Measurements from ENCODE around the gene CDK5R1.
"Not testable (repeated sequence)": the region's sequence is repeated elsewhere in the genome, so short reads cannot be mapped to it uniquely, and the experiment has no call there.

The CDK5R1 gene

DNA sequence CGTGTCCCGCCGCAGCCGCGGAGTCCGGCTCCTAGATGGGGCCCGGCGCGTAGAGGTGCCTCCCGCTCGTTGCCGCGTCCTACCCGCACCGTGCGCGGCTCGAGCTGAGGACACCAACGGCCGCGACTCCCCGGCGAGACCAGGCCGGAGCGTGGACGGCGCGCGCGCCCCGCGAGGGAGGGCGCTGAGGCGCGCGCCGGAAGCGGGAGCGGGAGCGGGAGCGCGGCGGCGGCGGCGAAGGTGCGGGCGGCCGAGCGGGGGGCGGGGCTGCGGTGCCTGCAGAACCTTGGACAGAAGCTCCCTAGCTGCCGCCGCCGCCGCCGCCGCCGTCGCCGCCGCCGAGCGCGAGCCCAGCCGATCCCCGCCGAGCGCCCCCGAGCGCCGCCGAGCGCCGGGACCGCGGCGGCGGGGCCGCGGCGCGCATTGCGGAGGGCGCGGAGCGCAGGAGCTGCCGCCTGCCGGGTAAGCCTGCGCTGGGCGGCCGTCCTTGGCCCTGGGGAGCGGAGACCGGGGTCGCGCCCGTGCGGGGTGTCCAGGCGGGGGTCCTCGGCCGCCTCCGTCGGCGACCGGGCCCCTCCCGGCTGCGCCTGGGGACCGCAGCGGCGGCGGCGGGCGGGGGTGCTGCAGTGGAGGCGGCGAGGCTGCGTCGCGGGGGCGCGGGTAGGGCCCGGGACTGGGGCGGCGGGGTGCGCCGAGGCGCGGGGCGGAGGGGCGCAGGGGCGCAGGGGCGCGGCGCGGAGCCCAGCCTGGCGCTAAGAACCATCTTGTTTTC is at the start of gene CDK5R1:
TSS of gene CDK5R1 (plus strand) at position 293 of the 772 bp plus-strand sequence. CDS start 628 bp downstream, outside the sequence.
- in situ Hi-C loops (cut with HindIII; ENCODE audit: low sequenced_read_pairs), result no loop called here

GRCh38 chr17:32440722-32441121 is 46.1 kb upstream of the CDK5R1 start:
- in situ Hi-C loops (cut with HindIII; ENCODE audit: low sequenced_read_pairs), result no loop called here

DNA sequence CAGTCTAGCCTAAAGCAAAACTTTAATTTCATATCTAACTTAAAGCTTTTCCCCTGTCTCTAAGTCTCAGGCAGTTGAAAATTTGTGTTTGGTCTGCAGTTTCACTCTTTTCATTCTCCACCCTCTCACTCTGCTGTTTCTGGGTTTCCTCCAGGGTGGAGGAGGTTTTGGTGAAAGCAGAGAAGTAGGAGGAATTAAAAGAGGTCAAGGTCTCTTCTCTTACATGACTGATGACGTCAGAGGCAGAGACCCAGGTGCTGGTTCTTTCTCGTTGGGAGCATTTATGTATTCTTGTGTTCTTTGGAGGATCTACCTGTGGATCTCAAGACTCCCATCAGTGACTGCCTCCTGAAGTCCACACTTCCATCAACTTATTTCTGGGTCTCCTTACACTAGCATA is 44.9 kb upstream of the CDK5R1 start:
- in situ Hi-C loops (cut with HindIII; ENCODE audit: low sequenced_read_pairs), result no loop called here

DNA sequence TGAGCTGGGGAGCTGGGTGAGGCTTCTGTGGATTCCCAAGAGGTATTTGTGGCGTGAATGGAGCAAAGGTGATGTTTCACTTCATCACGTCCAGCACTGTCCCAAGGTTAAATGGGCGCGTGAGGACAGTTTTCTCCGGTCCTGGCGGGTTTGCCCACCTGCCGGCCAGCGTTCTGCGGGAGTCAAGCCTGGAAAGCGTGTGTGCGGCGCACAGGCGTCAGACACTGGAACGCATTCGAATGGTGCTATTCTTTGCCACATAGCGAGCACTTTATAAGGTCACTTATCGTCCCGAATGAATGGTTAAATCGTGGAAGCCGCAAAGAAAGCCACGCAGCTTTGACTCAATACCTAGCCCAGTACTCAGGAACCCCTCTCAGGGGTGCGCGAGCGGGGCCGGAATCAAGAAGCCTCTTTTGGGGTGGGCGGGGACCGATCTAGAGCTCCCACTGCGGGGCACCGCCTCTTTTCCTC is 42.9 kb upstream of the CDK5R1 start:
- in situ Hi-C loops (cut with HindIII; ENCODE audit: low sequenced_read_pairs), result no loop called here

DNA sequence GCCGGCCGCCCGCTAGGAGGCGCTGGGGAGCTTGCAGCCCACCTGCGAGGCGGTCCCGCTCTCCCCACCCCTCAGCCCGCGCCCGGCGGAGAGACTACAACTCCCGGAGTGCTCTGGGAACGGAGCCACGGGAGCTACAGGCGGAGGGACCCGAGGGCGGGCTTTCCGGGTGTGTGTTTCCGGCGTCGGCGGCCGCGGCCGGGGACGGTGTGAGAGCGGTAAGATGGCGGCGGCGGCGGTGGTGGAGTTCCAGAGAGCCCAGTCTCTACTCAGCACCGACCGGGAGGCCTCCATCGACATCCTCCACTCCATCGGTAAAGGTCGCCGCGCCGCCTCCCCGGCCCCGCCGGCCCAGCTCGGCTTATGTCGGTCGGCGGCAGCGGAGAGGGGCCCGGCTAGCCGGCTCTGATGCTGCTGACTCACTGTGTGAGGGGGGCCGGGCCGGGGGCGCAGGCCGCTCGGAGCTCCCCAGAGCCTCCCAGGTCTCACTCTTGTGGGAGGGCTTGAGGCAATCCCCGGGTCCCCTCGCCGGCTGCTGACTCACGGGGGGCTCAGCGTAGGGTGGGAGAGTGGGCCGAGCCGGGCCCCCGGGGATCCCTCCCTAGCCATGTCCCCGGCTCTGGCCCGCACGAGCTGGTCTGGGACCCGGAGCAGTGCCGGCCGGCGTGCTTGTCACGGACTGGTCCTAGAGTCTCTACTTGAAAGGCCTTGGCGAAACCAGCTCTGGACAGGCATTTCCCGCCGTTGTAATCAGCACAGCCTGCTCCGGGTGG is 42.3 kb upstream of the CDK5R1 start, which contains the start of gene PSMD11:
TSS of gene PSMD11 (plus strand) at position 210 of the 773 bp plus-strand sequence. CDS start at position 224, 14 bp downstream.
- in situ Hi-C loops (cut with HindIII; ENCODE audit: low sequenced_read_pairs), result no loop called here

DNA sequence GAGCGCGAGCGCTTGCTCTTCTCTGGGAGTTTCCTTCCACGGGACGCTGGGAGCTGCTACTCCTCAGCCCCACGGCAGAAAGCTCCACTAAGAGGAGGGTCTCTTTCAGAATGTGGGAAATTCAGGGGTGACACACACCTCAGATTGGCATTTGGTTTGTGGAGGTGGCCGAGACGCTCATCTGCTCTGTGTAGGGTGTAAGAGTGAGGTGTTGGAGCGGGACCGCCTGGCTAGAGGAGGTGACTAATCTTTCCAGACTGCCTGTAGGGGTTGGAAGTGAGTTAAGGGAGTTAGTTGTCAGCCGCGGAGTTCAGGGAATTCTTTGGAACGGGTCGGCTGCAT is 41.7 kb upstream of the CDK5R1 start:
- in situ Hi-C loops (cut with HindIII; ENCODE audit: low sequenced_read_pairs), result no loop called here

- in situ Hi-C loops (cut with HindIII; ENCODE audit: low sequenced_read_pairs), result no loop called here
These were observed 41.3 kb upstream of the CDK5R1 start for GRCh38 chr17:32445497-32445896.

DNA sequence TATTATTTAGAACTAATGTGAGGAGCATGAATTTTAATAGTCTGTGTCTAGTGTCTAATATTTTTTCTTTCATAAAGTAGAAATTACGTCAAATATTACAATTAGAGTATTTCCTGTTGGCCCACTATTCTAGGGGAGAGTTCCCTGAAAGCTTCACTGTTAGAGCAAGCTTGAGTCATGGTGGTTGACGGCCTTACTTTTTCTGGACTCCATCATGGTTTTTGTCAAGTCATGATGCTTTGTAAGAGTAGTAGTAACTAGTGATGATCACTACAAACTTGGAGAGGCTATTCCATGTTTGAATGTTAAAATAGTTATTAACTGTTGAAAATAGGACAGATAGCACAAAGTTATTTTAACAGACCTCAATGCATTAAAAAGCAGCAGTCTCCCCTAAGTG is 40.8 kb upstream of the CDK5R1 start:
- in situ Hi-C loops (cut with HindIII; ENCODE audit: low sequenced_read_pairs), result no loop called here

DNA sequence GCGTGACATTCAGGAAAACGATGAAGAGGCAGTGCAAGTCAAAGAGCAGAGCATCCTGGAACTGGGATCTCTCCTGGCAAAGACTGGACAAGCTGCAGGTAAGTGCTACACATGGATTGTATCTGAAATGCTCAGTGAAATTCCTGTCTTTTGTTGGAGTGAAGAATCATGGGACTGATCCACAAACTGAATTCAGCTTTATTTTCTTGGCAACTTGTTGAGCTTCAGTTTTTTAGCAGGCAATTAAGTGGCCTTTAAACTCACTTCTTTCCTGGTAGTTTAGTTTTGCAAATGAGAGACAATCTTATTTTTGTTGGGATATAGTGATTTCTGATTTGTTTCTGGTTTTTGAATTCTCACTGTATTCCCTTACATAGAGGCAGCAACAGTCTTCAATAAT is 39.8 kb upstream of the CDK5R1 start:
- in situ Hi-C loops (cut with HindIII; ENCODE audit: low sequenced_read_pairs), result no loop called here

DNA sequence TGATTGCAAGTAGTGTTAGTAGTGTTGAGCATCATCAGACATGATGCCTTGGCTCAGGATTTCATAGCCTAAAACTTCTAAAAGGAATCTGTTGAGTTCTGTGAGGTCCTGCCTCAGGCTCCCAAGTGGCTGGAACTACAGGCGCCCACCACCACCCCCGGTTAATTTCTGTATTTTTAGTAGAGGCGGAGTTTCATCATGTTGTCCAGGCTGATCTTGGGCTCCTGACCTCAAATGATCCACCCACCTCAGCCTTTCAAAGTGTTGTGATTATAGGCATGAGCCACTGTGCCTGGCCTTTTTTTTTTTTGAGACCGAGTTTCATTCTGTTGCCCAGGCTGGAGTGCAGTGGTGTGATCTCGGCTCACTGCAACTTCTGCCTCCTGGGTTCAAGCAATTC is 36.8 kb upstream of the CDK5R1 start:
- in situ Hi-C loops (cut with HindIII; ENCODE audit: low sequenced_read_pairs), result no loop called here

DNA sequence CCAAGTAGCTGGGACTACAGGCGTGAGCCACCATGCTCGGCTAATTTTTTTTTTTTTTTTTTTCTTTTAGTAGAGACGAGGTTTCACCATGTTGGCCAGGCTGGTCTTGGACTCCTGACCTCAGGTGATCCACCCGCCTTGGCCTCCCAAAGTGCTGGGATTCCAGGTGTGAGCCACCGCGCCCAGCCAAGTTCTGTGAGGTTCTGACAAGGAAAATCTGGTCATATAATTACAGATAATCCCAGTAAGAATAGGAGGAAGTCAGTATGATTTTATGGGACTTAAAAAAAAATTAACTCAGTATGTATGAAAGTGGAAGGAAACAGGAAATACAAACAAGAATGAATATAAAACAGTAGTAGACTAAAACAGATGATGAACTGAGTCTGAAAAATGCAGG is 36.4 kb upstream of the CDK5R1 start:
- in situ Hi-C loops (cut with HindIII; ENCODE audit: low sequenced_read_pairs), result not testable (repeated sequence)

DNA sequence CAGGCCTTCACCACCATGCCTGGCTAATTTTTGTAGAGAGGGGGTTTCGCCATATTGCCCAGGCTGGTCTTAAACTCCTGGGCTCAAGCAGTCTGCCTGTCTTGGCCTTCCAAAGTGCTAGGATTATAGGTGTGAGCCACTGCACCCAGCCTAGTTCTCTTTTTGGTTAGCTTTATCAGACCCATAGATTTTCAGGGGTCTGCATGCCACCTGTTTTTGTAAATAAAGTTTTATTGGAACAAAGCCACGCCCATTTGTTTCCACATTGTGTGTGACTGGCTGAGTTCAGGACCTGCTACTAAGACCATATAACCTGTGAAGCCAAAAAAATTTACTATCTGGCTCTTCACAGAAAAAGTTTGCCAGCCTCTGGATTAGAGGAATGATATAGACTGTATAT is 34.9 kb upstream of the CDK5R1 start:
- in situ Hi-C loops (cut with HindIII; ENCODE audit: low sequenced_read_pairs), result no loop called here

DNA sequence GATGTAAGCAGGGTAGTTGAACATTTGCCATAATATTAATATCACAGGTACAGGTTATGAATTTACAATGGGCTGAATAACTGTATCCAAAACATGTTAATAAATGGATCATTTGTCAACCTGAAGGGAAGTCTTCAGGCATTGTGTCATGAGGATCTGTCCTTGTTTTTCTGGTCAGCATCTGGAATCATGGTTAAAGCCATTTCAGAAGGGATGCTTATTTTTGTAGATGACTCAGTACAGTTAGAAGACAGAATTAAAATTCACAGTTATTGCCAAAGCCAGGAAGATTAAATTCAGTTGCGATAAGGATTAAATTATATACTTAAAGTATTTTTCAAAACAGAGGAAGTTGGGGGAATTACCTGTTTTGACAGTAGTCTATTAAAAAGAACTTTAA is 34.5 kb upstream of the CDK5R1 start:
- in situ Hi-C loops (cut with HindIII; ENCODE audit: low sequenced_read_pairs), result no loop called here

DNA sequence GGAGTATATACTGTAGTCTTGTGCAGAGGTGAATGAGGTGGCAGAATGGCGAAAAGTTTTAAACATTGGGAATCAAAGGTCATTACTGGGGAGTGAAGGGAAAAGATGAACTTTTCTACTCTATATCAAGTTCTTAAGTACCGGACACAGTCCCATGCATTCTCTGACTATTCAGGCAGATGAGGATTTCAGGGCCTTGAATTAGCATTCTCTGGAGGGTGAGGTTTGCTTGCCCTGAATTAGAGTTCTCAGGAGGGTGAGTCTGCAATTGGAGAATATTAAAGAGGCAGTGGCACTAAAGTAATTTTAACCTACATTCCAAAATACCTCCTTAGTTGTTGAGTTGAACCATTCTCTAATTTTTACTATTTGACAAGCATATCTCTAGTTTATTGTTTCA is 33.4 kb upstream of the CDK5R1 start:
- in situ Hi-C loops (cut with HindIII; ENCODE audit: low sequenced_read_pairs), result no loop called here

- in situ Hi-C loops (cut with HindIII; ENCODE audit: low sequenced_read_pairs), result no loop called here
These were observed 28.4 kb upstream of the CDK5R1 start for GRCh38 chr17:32458371-32458770.

DNA sequence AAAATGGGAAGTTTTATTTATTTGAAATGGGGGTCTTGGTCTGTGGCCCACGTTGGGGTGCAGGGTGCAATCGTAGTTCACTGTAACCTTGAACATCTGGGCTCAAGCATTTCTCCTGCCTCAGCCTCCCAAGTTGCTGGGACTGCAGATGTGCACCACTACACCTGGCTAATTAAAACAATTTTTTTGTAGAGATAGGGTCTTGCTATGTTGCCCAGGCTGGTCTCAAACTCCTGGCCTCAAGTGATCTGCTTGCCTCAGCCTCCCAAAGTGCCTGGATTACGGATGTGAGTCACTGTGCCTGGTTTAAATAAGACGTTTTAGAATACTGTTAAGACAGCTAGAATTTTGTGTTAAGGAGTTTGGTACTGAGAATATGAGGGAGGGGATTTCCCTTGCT is 26.7 kb upstream of the CDK5R1 start:
- in situ Hi-C loops (cut with HindIII; ENCODE audit: low sequenced_read_pairs), result loop anchor here (5.0 kb wide), 2 partner anchors 92 to 297 kb away; no protein-coding TSS in a partner anchor

GRCh38 chr17:32461498-32461852 is 25.3 kb upstream of the CDK5R1 start:
- in situ Hi-C loops (cut with HindIII; ENCODE audit: low sequenced_read_pairs), result loop anchor here (5.0 kb wide), 2 partner anchors 91 to 296 kb away; no protein-coding TSS in a partner anchor

- in situ Hi-C loops (cut with HindIII; ENCODE audit: low sequenced_read_pairs), result loop anchor here (5.0 kb wide), 2 partner anchors 90 to 295 kb away; no protein-coding TSS in a partner anchor
These were observed 24.8 kb upstream of the CDK5R1 start for GRCh38 chr17:32461853-32462617.

DNA sequence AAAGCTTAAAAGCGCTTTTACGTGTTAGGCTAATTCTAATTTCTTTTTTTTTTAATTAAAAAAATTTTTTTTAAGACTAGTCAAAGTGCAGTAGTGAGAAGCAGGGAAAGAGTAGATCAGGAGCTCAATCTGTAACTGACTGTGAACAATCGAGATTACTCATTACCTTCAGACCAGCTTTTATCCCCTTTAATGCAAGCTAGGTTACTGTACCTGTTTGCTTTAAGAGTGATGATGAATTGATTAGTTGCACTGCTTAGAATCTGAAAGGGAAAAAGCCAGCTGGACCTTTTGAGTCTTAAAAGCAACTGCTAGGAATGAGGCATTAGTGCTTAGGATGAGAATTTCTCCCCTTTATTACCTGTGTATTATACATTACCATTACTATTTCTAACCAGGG is 23.5 kb upstream of the CDK5R1 start:
- in situ Hi-C loops (cut with HindIII; ENCODE audit: low sequenced_read_pairs), result loop anchor here (5.0 kb wide), 2 partner anchors 89 to 294 kb away; no protein-coding TSS in a partner anchor

DNA sequence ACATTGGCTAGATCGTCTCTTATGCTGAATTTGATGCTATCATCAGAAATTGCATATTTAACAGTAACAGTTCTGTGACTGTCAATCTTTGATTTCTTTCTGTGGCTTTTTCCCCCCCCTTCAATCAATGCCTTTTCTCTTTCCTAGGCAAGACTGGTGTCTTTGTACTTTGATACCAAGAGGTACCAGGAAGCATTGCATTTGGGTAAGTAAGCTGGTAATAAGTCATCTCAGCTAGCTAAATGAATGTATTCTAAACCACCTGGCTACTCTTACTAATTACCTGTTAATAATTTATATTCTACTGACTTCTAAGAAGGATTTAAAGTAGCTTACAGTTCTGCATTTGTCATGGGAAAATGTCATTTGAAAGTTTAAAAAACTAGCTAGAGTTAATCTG is 22.4 kb upstream of the CDK5R1 start:
- in situ Hi-C loops (cut with HindIII; ENCODE audit: low sequenced_read_pairs), result loop anchor here (5.0 kb wide), 2 partner anchors 88 to 293 kb away; no protein-coding TSS in a partner anchor

DNA sequence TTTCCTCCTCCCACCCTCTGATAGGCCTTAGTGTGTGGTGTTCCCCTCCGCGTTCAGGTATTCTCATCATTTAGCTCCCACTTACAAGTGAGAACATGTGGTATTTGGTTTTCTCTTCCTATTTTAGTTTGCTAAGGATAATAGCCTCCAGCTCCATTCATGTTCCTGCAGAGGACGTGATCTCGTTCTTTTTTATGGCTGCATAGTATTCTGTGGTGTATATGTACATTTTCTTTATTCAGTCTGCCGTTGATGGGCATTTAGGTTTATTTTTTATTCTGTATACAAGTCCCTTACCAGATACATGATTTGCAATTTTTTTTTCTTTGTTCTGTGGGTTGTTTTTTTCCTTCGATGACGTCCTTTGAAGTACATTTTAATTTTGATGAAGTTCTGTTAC is 18.8 kb upstream of the CDK5R1 start:
- in situ Hi-C loops (cut with HindIII; ENCODE audit: low sequenced_read_pairs), result no loop called here
